Measurements from ENCODE around the gene MSANTD2.

MSANTD2 gene

GRCh38 chr11:124756033-124756752 lies 44.0 kb downstream of the MSANTD2 start:
- H3K27ac ChIP-seq = no peak overlapping the region
- no peak for TF ChIP-seq ZFX (IDR thresholded peaks at IDR 0.05)
- TF ChIP-seq, protein P1, sequence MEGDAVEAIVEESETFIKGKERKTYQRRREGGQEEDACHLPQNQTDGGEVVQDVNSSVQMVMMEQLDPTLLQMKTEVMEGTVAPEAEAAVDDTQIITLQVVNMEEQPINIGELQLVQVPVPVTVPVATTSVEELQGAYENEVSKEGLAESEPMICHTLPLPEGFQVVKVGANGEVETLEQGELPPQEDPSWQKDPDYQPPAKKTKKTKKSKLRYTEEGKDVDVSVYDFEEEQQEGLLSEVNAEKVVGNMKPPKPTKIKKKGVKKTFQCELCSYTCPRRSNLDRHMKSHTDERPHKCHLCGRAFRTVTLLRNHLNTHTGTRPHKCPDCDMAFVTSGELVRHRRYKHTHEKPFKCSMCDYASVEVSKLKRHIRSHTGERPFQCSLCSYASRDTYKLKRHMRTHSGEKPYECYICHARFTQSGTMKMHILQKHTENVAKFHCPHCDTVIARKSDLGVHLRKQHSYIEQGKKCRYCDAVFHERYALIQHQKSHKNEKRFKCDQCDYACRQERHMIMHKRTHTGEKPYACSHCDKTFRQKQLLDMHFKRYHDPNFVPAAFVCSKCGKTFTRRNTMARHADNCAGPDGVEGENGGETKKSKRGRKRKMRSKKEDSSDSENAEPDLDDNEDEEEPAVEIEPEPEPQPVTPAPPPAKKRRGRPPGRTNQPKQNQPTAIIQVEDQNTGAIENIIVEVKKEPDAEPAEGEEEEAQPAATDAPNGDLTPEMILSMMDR (conservative IDR thresholded peaks at IDR 0.05) = no peak

DNA sequence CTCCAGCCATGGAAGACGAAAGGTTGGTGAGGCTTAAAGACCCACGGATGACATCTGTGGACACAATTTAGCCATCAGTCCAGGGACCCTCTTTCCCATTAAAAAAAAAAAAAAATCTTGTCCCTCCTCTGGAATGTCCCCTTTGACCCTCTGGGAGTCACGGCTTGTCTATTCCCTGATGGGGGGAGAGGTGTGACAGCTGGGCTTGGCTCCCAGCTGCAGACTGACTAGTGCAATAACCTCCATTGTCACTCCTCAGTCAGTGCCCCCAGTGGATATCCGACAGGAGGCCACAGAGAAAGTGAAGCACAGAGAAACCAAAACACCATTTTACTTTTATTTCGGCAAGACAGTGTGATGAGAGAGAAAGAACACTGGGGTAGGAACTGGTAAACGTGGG lies 45.5 kb downstream of the MSANTD2 start:
- no peak for TF ChIP-seq ZFX (IDR thresholded peaks at IDR 0.05)
- TF ChIP-seq, protein P1 (conservative IDR thresholded peaks at IDR 0.05) = no peak
- no peak overlapping the region for H3K27ac ChIP-seq

DNA sequence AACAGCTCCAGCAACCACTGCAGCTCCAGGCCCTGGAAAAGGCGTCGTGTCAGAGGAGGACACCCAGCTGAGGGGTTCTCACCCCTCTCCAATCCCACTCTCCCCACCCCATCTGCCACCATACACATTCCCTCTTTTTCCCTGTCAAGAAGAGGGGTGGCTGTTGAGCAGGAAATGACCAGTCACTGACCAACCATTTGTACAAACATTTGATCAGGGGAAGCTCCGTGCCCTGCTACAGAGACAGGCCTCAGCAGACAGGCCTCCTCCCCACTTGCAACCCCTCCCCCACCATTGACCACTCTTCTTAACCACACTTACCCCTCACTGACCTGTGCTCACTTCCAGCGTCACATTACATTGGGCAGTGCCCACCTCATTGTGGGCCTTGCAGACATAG lies 45.9 kb downstream of the MSANTD2 start:
- no peak for TF ChIP-seq ZFX (IDR thresholded peaks at IDR 0.05)
- TF ChIP-seq, protein P1 (conservative IDR thresholded peaks at IDR 0.05) = no peak
- no peak overlapping the region for H3K27ac ChIP-seq

GRCh38 chr11:124753624-124754023 lies 46.6 kb downstream of the MSANTD2 start:
- no peak overlapping the region for H3K27ac ChIP-seq
- no peak for TF ChIP-seq ZFX (IDR thresholded peaks at IDR 0.05)
- TF ChIP-seq, protein P1 (conservative IDR thresholded peaks at IDR 0.05) = no peak

- TF ChIP-seq, protein P1 (conservative IDR thresholded peaks at IDR 0.05) = no peak
- no peak for TF ChIP-seq ZFX (IDR thresholded peaks at IDR 0.05)
- no peak overlapping the region for H3K27ac ChIP-seq
These were observed 47.0 kb downstream of the MSANTD2 start for GRCh38 chr11:124753205-124753604.

GRCh38 chr11:124752471-124753102 lies 47.6 kb downstream of the MSANTD2 start:
- no peak overlapping the region for H3K27ac ChIP-seq
- TF ChIP-seq, protein P1 (conservative IDR thresholded peaks at IDR 0.05) = no peak
- no peak for TF ChIP-seq ZFX (IDR thresholded peaks at IDR 0.05)

DNA sequence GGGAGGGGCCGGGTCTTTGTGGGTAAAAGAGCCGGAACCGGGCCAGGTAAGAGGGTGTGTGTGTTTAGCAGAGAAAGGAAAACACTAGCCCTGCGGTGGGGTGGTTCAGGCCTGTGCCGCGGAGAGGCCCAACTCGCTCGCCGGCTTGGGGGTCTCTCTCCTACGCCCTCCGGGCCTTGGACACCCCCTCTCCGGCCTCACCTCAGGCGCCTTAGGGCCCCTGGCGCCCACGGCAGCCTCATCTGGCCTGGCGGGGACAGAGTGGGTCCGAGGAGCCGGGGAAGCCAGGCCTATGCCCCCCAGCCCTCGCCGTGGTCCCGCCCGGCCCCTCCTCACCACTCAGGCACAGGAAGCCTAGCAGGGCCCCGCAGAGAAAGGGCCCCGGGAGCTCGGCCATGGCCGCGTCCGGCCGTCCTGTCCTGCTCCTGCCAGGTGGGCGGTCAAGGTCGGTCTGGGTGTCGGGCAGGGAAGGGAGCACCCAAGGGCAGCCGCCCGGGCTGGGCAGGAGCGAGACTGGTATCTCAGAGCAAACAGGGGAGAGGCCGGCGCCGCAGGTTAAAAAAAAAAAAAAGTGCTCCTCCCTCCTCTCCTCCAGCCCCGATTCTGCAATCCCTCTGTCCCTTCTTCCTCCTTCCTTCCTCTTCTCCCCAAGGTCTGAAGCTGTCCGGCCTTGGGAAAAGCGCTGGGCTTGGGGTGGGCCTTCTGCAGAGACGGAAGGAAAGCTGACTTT lies 48.3 kb downstream of the MSANTD2 start, which contains the start of gene VSIG2:
Gene VSIG2 (minus strand): TSS at position 515 of the 730 bp plus-strand sequence. CDS start 118 bp downstream, at position 397.
- TF ChIP-seq, protein P1 (conservative IDR thresholded peaks at IDR 0.05) = no peak
- no peak for TF ChIP-seq ZFX (IDR thresholded peaks at IDR 0.05)
- H3K27ac ChIP-seq = no peak within 1 kb of the TSS
